ENCODE data around the gene ESRRB.

ESRRB gene

GRCh38 chr14:76501156-76501720, 125.3 kb downstream of the ESRRB start:
- H3K4me3 ChIP-seq (ENCODE audit: low read depth in 1 of 2, low read length in 1 of 2): no peak overlapping the region
- no peaks in the 10 kb centered on the region for H3K4me1 ChIP-seq (ENCODE audit: control insufficient read depth in 1 of 2, insufficient read depth in 1 of 2, low read depth in 1 of 2, low read length in 1 of 2)
- no peaks in the 10 kb centered on the region for H3K9me3 ChIP-seq
- TF ChIP-seq, protein P1, sequence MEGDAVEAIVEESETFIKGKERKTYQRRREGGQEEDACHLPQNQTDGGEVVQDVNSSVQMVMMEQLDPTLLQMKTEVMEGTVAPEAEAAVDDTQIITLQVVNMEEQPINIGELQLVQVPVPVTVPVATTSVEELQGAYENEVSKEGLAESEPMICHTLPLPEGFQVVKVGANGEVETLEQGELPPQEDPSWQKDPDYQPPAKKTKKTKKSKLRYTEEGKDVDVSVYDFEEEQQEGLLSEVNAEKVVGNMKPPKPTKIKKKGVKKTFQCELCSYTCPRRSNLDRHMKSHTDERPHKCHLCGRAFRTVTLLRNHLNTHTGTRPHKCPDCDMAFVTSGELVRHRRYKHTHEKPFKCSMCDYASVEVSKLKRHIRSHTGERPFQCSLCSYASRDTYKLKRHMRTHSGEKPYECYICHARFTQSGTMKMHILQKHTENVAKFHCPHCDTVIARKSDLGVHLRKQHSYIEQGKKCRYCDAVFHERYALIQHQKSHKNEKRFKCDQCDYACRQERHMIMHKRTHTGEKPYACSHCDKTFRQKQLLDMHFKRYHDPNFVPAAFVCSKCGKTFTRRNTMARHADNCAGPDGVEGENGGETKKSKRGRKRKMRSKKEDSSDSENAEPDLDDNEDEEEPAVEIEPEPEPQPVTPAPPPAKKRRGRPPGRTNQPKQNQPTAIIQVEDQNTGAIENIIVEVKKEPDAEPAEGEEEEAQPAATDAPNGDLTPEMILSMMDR (IDR thresholded peaks at IDR 0.05): no peak
- H3K36me3 ChIP-seq: no peaks in the 10 kb centered on the region
- H3K27me3 ChIP-seq: no peaks in the 10 kb centered on the region
- H3K27ac ChIP-seq: no peak overlapping the region

- H3K4me3 ChIP-seq (ENCODE audit: low read depth in 1 of 2, low read length in 1 of 2): no peak overlapping the region
- no peaks in the 10 kb centered on the region for H3K9me3 ChIP-seq
- H3K4me1 ChIP-seq (ENCODE audit: control insufficient read depth in 1 of 2, insufficient read depth in 1 of 2, low read depth in 1 of 2, low read length in 1 of 2): no peaks in the 10 kb centered on the region
- H3K36me3 ChIP-seq: no peaks in the 10 kb centered on the region
- TF ChIP-seq, protein P1 (IDR thresholded peaks at IDR 0.05): no peak
- H3K27ac ChIP-seq: no peak overlapping the region
- H3K27me3 ChIP-seq: no peaks in the 10 kb centered on the region
These were observed 126.3 kb downstream of the ESRRB start for GRCh38 chr14:76502219-76502618.

GRCh38 chr14:76502638-76503037, 126.7 kb downstream of the ESRRB start:
- Histone ChIP-seq H3K27me3 (no peaks in the 10 kb centered on the region), H3K4me1 (ENCODE audit: control insufficient read depth in 1 of 2, insufficient read depth in 1 of 2, low read depth in 1 of 2, low read length in 1 of 2) (no peaks in the 10 kb centered on the region), H3K27ac (no peak overlapping the region), H3K36me3 (no peaks in the 10 kb centered on the region), H3K9me3 (no peaks in the 10 kb centered on the region), H3K4me3 (ENCODE audit: low read depth in 1 of 2, low read length in 1 of 2) (no peak overlapping the region)
- TF ChIP-seq, protein P1 (IDR thresholded peaks at IDR 0.05): no peak

GRCh38 chr14:76509311-76509710, 133.4 kb downstream of the ESRRB start:
- H3K36me3 ChIP-seq: no peaks in the 10 kb centered on the region
- peaks cover 12% of the 10 kb centered on the region for H3K27me3 ChIP-seq
- no peaks in the 10 kb centered on the region for H3K4me1 ChIP-seq (ENCODE audit: control insufficient read depth in 1 of 2, insufficient read depth in 1 of 2, low read depth in 1 of 2, low read length in 1 of 2)
- H3K4me3 ChIP-seq (ENCODE audit: low read depth in 1 of 2, low read length in 1 of 2): no peak overlapping the region
- TF ChIP-seq, protein P1 (IDR thresholded peaks at IDR 0.05): no peak
- H3K9me3 ChIP-seq: no peaks in the 10 kb centered on the region
- no peak overlapping the region for H3K27ac ChIP-seq

- Histone ChIP-seq H3K4me1 (ENCODE audit: control insufficient read depth in 1 of 2, insufficient read depth in 1 of 2, low read depth in 1 of 2, low read length in 1 of 2) (no peaks in the 10 kb centered on the region), H3K27me3 (peaks cover 12% of the 10 kb centered on the region), H3K9me3 (no peaks in the 10 kb centered on the region), H3K36me3 (no peaks in the 10 kb centered on the region), H3K27ac (no peak overlapping the region), H3K4me3 (ENCODE audit: low read depth in 1 of 2, low read length in 1 of 2) (no peak overlapping the region)
- TF ChIP-seq, protein P1 (IDR thresholded peaks at IDR 0.05): no peak
These were observed 134.2 kb downstream of the ESRRB start for GRCh38 chr14:76510181-76510580.
